Stimulated activated CD8-positive, alpha-beta memory T cell treated with anti-CD3 and anti-CD28 coated beads, Interleukin-15, amount 100 ng/mL, for 1 hour (primary cell): ENCODE data around the gene DOCK2.
"Not testable (repeated sequence)": the region's sequence is repeated elsewhere in the genome, so short reads cannot be mapped to it uniquely, and the experiment has no call there.

Experiments
- DNase-seq: peaks from one replicate; pipeline ENCODE4 v3.0.0-alpha.2; 2020; ENCODE audit warnings: low read depth

The DOCK2 gene

GRCh38 chr5:169817031-169817430 is 180.0 kb downstream of the DOCK2 start:
- DNase-seq: no peak

- DNase-seq: no peak
Observed at GRCh38 chr5:169826618-169827017, 189.5 kb downstream of the DOCK2 start.

GRCh38 chr5:169827769-169828168 is 190.7 kb downstream of the DOCK2 start:
- DNase-seq: no peak

- DNase-seq: no peak
Observed at GRCh38 chr5:169828385-169828784, 191.3 kb downstream of the DOCK2 start.

- DNase-seq: no peak
Observed at GRCh38 chr5:169831331-169831730, 194.3 kb downstream of the DOCK2 start.

GRCh38 chr5:169832304-169832703 is 195.2 kb downstream of the DOCK2 start:
- DNase-seq: no peak

- no peak for DNase-seq
Observed at GRCh38 chr5:169832845-169833244, 195.8 kb downstream of the DOCK2 start.

- not testable (repeated sequence) for DNase-seq
Observed at GRCh38 chr5:169833681-169834292, 196.7 kb downstream of the DOCK2 start.

- not testable (repeated sequence) for DNase-seq
Observed at GRCh38 chr5:169834540-169834939, 197.5 kb downstream of the DOCK2 start.

GRCh38 chr5:169836835-169837536 is 199.9 kb downstream of the DOCK2 start:
- no peak for DNase-seq

GRCh38 chr5:169837686-169838085 is 200.6 kb downstream of the DOCK2 start:
- no peak for DNase-seq

GRCh38 chr5:169838688-169839087 is 201.6 kb downstream of the DOCK2 start:
- DNase-seq: no peak

- no peak for DNase-seq
Observed at GRCh38 chr5:169840405-169840804, 203.3 kb downstream of the DOCK2 start.

GRCh38 chr5:169842699-169843098 is 205.6 kb downstream of the DOCK2 start:
- DNase-seq: no peak

GRCh38 chr5:169847519-169847918 is 210.4 kb downstream of the DOCK2 start:
- no peak for DNase-seq

GRCh38 chr5:169848271-169848670 is 211.2 kb downstream of the DOCK2 start:
- no peak for DNase-seq

GRCh38 chr5:169848792-169849191 is 211.7 kb downstream of the DOCK2 start:
- DNase-seq: no peak

- no peak for DNase-seq
Observed at GRCh38 chr5:169850409-169850808, 213.3 kb downstream of the DOCK2 start.

- DNase-seq: no peak
Observed at GRCh38 chr5:169851321-169851850, 214.3 kb downstream of the DOCK2 start.

GRCh38 chr5:169856571-169856970 is 219.5 kb downstream of the DOCK2 start:
- DNase-seq: no peak

GRCh38 chr5:169860585-169860984 is 223.5 kb downstream of the DOCK2 start:
- DNase-seq: no peak

- no peak for DNase-seq
Observed at GRCh38 chr5:169861433-169861832, 224.4 kb downstream of the DOCK2 start.

- DNase-seq: no peak
Observed at GRCh38 chr5:169861934-169862333, 224.9 kb downstream of the DOCK2 start.

GRCh38 chr5:169862391-169862811 is 225.3 kb downstream of the DOCK2 start:
- DNase-seq: no peak
